ELR (cell line): Measurements from ENCODE around the gene ZNF679.
"Not testable (repeated sequence)": the region's sequence is repeated elsewhere in the genome, so short reads cannot be mapped to it uniquely, and the experiment has no call there.

Experiments
- DNase-seq: peaks from one replicate; pipeline ENCODE4 v3.0.0-alpha.2; 2015; ENCODE audit warnings: low read depth

The ZNF679 gene

GRCh38 chr7:64228174-64228573 is at the start of gene ZNF679:
Gene ZNF679, plus strand, starts transcription at chr7:64228474. Its CDS starts 20,644 bp downstream, at chr7:64249118.
- not testable (repeated sequence) for DNase-seq

GRCh38 chr7:64180989-64181388 is 47.3 kb upstream of the ZNF679 start:
- peak; percentile 4 for DNase-seq

- no peak for DNase-seq
Observed at GRCh38 chr7:64181586-64181985, 46.7 kb upstream of the ZNF679 start.

- DNase-seq, result no peak
Observed at GRCh38 chr7:64182036-64182790, 46.1 kb upstream of the ZNF679 start.

GRCh38 chr7:64183126-64183742 is 45.0 kb upstream of the ZNF679 start:
- no peak for DNase-seq

- DNase-seq, result no peak
Observed at GRCh38 chr7:64183827-64184372, 44.4 kb upstream of the ZNF679 start.

GRCh38 chr7:64184376-64184775 is 43.9 kb upstream of the ZNF679 start:
- DNase-seq, result no peak

GRCh38 chr7:64187408-64187807 is 40.9 kb upstream of the ZNF679 start:
- DNase-seq, result no peak

GRCh38 chr7:64192148-64192704 is 36.0 kb upstream of the ZNF679 start:
- no peak for DNase-seq

- no peak for DNase-seq
Observed at GRCh38 chr7:64192775-64193174, 35.5 kb upstream of the ZNF679 start.

- DNase-seq, result no peak
Observed at GRCh38 chr7:64206903-64207302, 21.4 kb upstream of the ZNF679 start, which contains the start of gene ZNF735. Gene ZNF735, plus strand, starts transcription at chr7:64207203. Its CDS starts 0 bp downstream, at chr7:64207203.

- DNase-seq, result not testable (repeated sequence)
Observed at GRCh38 chr7:64219710-64220298, 8.5 kb upstream of the ZNF679 start.

- DNase-seq, result no peak
Observed at GRCh38 chr7:64223366-64223765, 4.9 kb upstream of the ZNF679 start.

- DNase-seq, result no peak
Observed at GRCh38 chr7:64266341-64266919, 38.2 kb downstream of the ZNF679 start.

- no peak for DNase-seq
Observed at GRCh38 chr7:64277630-64278029, 49.4 kb downstream of the ZNF679 start.

- no peak for DNase-seq
Observed at GRCh38 chr7:64294701-64295420, 66.6 kb downstream of the ZNF679 start.

GRCh38 chr7:64297418-64297817 is 69.1 kb downstream of the ZNF679 start:
- DNase-seq, result not testable (repeated sequence)

GRCh38 chr7:64300641-64301405 is 72.5 kb downstream of the ZNF679 start:
- DNase-seq, result no peak

- peak; percentile 74 for DNase-seq
Observed at GRCh38 chr7:64307254-64308015, 79.2 kb downstream of the ZNF679 start.

- DNase-seq, result no peak
Observed at GRCh38 chr7:64308016-64308270, 79.7 kb downstream of the ZNF679 start.
